PFSK-1 (cell line): ENCODE data around the gene ADGRA1.

Experiments used
- FOXP2 ChIP-seq: optimal IDR thresholded peaks from 2 replicates; pipeline ENCODE3; 2011; ENCODE audit warnings: borderline replicate concordance, control low read depth, inconsistent platforms; ENCODE audit not compliant: insufficient read depth; ENCODE audit errors: extremely low read length, extremely low read depth
- POLR2AphosphoS5 ChIP-seq: IDR thresholded peaks from 2 replicates; pipeline ENCODE4 v1.6.1; 2012; ENCODE audit warnings: low read depth, mild to moderate bottlenecking, control low read depth, low read length, moderate library complexity
- SIN3A ChIP-seq: IDR thresholded peaks from 2 replicates; pipeline ENCODE4 v1.6.1; 2012; ENCODE audit warnings: mild to moderate bottlenecking, low read length, moderate library complexity, borderline replicate concordance; ENCODE audit not compliant: insufficient read depth
- TAF1 ChIP-seq: IDR thresholded peaks from 2 replicates; pipeline ENCODE4 v1.6.1; 2012; ENCODE audit warnings: low read length, control low read depth, borderline replicate concordance; ENCODE audit not compliant: insufficient read depth
- TF ChIP-seq, protein P1 (sequence below), 2 experiments: IDR thresholded peaks; 2 replicates each; pipeline versions ENCODE4 v1.6.1 to v1.8.0; 2011 to 2012; ENCODE audit warnings: low read depth in 2 of 2, low read length in 2 of 2, control low read depth in 1 of 2, inconsistent platforms in 1 of 2, mild to moderate bottlenecking in 1 of 2, moderate library complexity in 1 of 2; ENCODE audit not compliant: insufficient read depth in 1 of 2

Gene ADGRA1

DNA sequence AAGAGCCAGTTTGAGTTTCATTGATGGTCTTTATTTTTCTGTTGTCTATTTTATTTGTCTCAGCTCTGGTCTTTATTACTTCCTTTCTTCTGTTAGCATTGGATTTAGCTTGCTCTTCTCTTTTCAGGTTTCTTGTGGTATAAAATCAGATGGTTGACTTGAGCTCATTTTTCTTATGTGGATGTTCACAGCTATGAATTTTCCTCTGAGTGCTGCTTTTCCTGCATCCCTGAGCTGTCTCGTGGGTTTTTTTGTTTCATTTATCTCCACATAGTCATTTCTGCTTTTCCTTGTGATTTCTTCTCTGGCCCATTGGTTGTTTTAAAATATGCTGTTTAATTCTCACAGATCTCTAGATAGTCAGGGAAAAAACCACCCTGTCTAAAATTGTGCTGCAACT lies 19.7 kb downstream of the ADGRA1 start:
- TF ChIP-seq FOXP2 (no peak), SIN3A (no peak), POLR2AphosphoS5 (no peak), TAF1 (no peak)
- TF ChIP-seq, protein P1, sequence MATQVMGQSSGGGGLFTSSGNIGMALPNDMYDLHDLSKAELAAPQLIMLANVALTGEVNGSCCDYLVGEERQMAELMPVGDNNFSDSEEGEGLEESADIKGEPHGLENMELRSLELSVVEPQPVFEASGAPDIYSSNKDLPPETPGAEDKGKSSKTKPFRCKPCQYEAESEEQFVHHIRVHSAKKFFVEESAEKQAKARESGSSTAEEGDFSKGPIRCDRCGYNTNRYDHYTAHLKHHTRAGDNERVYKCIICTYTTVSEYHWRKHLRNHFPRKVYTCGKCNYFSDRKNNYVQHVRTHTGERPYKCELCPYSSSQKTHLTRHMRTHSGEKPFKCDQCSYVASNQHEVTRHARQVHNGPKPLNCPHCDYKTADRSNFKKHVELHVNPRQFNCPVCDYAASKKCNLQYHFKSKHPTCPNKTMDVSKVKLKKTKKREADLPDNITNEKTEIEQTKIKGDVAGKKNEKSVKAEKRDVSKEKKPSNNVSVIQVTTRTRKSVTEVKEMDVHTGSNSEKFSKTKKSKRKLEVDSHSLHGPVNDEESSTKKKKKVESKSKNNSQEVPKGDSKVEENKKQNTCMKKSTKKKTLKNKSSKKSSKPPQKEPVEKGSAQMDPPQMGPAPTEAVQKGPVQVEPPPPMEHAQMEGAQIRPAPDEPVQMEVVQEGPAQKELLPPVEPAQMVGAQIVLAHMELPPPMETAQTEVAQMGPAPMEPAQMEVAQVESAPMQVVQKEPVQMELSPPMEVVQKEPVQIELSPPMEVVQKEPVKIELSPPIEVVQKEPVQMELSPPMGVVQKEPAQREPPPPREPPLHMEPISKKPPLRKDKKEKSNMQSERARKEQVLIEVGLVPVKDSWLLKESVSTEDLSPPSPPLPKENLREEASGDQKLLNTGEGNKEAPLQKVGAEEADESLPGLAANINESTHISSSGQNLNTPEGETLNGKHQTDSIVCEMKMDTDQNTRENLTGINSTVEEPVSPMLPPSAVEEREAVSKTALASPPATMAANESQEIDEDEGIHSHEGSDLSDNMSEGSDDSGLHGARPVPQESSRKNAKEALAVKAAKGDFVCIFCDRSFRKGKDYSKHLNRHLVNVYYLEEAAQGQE (IDR thresholded peaks at IDR 0.05; ENCODE audit: insufficient read depth in 1 of 2, low read depth in 2 of 2, low read length in 2 of 2) = no peak

DNA sequence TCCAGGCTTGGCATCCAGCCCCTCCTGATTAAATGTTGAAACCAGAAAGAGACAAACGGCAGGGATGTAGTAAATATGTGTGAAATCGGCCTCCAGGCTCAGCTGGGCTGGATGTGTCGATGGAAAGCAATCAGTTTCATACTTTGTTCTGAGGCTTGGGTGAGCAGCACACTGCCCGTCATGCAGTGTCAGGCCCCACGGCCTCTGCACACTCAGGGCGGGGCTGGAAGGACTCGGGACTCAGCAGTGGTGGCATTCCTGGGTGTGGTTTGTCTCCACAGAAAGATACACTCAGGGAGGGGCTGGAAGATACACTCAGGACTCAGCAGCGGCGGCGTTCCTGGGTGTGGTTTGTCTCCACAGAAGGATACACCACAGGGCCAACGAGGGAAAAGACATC lies 22.0 kb downstream of the ADGRA1 start:
- TF ChIP-seq TAF1 (no peak), POLR2AphosphoS5 (no peak), SIN3A (no peak), FOXP2 (no peak)
- TF ChIP-seq, protein P1 (IDR thresholded peaks at IDR 0.05; ENCODE audit: insufficient read depth in 1 of 2, low read depth in 2 of 2, low read length in 2 of 2) = no peak

DNA sequence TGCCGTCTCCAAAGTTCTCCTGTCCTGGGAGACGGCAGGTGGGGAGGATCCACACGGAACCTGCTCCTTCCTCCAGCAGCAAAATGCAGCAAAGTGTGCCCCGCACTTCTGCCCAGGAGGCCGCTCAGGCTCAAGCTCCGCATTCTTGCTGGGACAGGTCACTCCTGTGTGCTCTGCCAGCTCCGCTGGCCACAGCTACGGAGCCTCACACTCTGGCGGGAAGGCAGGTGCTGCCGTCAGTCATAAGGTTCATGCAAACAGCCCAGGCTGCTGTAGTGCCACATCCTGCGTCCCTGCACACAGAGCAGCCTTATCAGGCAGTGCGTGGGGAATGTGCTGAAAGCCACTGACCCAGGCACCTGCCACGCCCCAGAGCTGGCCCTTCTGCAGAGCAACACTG lies 22.4 kb downstream of the ADGRA1 start:
- TF ChIP-seq POLR2AphosphoS5 (no peak), TAF1 (no peak), SIN3A (no peak), FOXP2 (no peak)
- TF ChIP-seq, protein P1 (IDR thresholded peaks at IDR 0.05; ENCODE audit: insufficient read depth in 1 of 2, low read depth in 2 of 2, low read length in 2 of 2) = no peak

DNA sequence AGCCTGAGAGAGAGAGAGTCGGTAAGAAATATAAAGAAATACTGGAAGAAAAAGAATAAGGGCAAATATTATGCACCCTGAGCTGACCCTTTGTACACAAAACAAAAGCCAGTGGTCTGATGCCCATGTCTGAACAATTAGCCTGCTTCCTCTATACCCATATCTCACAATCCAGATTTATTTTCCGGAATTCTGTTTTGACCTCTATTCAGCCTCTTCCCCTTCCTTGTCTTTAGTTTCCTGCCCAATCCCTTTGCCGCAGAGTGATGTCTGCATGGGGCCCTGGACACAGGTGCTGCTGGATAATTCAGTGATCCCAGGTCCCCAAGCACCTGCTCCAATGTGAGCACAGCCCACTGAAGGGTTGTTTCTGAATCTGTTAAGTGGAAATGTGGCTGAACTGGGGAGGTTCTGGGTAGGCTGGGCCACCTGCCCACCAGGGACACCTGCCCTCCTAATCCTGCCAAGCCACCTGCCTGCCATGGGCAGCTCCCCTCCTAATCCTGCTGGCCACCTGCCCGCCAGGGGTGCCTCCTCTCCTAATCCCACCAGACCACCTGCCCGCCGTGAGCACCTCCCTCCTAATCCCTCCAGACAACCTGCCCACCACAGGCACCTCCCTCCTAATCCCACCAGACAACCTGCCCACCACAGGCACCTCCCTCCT lies 23.0 kb downstream of the ADGRA1 start:
- TF ChIP-seq SIN3A = no peak
- no peak for TF ChIP-seq POLR2AphosphoS5
- TF ChIP-seq, protein P1 (IDR thresholded peaks at IDR 0.05; ENCODE audit: insufficient read depth in 1 of 2, low read depth in 2 of 2, low read length in 2 of 2) = no peak
- TF ChIP-seq TAF1 = no peak
- no peak for TF ChIP-seq FOXP2
